Endothelial cell of umbilical vein (primary cell): ENCODE results near the gene SPTLC2. TPM values are rescaled to one million over a fixed set of nuclear protein-coding genes. Genes with fewer than 3 reads are reported as not detected.

Experiments
- BruUV-seq: library from RNA; stranded (reverse); fragments of 400-500 nt; replicated peaks from 2 replicates; lab custom pipeline; 2021; lab: Mats Ljungman, UMichigan
- CTCF ChIA-PET: fragments of 300-600, 350-600 bp; sonication (Branson Sonifier 250); formaldehyde crosslinking; loops from one replicate; lab custom pipeline; 2021; ENCODE audit warnings: antibody characterized with exemption, inconsistent platforms; lab: Charles Lee
- POLR2A ChIA-PET: fragments of 300-600, 350-600 bp; sonication (Branson Sonifier 250); formaldehyde crosslinking; loops from one replicate; lab custom pipeline; 2021; ENCODE audit warnings: antibody characterized with exemption, inconsistent platforms; lab: Charles Lee
- DNase-seq: peaks from one replicate; pipeline ENCODE4 v3.0.0-alpha.2; 2011; ENCODE audit warnings: low read depth, low spot score
- FAIRE-seq: peaks from 2 replicates; lab custom pipeline; 2011; peaks lifted over from hg19 to GRCh38; lab: Jason Lieb, UNC
- H2AFZ ChIP-seq: 2 replicates; pipeline ENCODE4 v1.6.0; 2012; ENCODE audit warnings: low read depth, low read length, control low read depth, inconsistent platforms
- H3K27ac ChIP-seq: 2 replicates; pipeline ENCODE4 v1.5.1; 2011; ENCODE audit warnings: low read depth, mild to moderate bottlenecking, control low read depth, low read length, moderate library complexity; ENCODE audit not compliant: insufficient read depth
- H3K27me3 ChIP-seq, 2 experiments: 2 replicates each; pipeline versions ENCODE4 v1.6.0 to v1.6.1; 2011; ENCODE audit warnings: low read length in 2 of 2, mixed read lengths in 1 of 2; ENCODE audit not compliant: control insufficient read depth in 2 of 2, insufficient read depth in 2 of 2
- H3K36me3 ChIP-seq, 2 experiments: 2 replicates in 1 of 2; 3 replicates in 1 of 2; pipeline ENCODE4 v1.5.1; 2011; ENCODE audit warnings: low read length in 2 of 2, mild to moderate bottlenecking in 1 of 2, moderate library complexity in 1 of 2; ENCODE audit not compliant: control insufficient read depth in 2 of 2, insufficient read depth in 2 of 2; ENCODE audit errors: extremely low read depth in 1 of 2
- H3K4me1 ChIP-seq: 3 replicates; pipeline ENCODE4 v1.5.1; 2011; ENCODE audit warnings: mild to moderate bottlenecking, low read length; ENCODE audit not compliant: control insufficient read depth, insufficient read depth; ENCODE audit errors: extremely low read depth
- H3K4me2 ChIP-seq: 2 replicates; pipeline ENCODE4 v1.6.1; 2011; ENCODE audit warnings: low read length, control low read depth, mixed read lengths; ENCODE audit not compliant: insufficient read depth
- H3K4me3 ChIP-seq, 3 experiments: fragments of 200-600 bp in 1 of 3; sonication (generic), shearing (Covaris generic) in 1 of 3; replicated peaks in 1 of 3; 2 replicates each; pipeline ENCODE4 v1.5.1; 2011 to 2016; ENCODE audit warnings: control low read depth in 3 of 3, low read length in 3 of 3, mild to moderate bottlenecking in 2 of 3, inconsistent platforms in 1 of 3, low read depth in 1 of 3, moderate library complexity in 1 of 3; ENCODE audit not compliant: insufficient read depth in 1 of 3
- H3K79me2 ChIP-seq: 2 replicates; pipeline ENCODE4 v1.6.0; 2012; ENCODE audit warnings: low read length, inconsistent platforms; ENCODE audit not compliant: control insufficient read depth, insufficient read depth
- H3K9ac ChIP-seq: replicated peaks from 2 replicates; pipeline ENCODE3; 2011; ENCODE audit warnings: low read length, control low read depth; ENCODE audit not compliant: insufficient read depth; ENCODE audit errors: extremely low read depth
- H3K9me1 ChIP-seq: replicated peaks from 3 replicates; pipeline ENCODE4 v1.6.0; 2011; ENCODE audit warnings: mild to moderate bottlenecking, low read length; ENCODE audit not compliant: control insufficient read depth, insufficient read depth; ENCODE audit errors: extremely low read depth
- H3K9me3 ChIP-seq: replicated peaks from 2 replicates; pipeline ENCODE4 v1.5.1; 2012; ENCODE audit warnings: low read length, inconsistent platforms; ENCODE audit not compliant: control insufficient read depth, insufficient read depth
- H4K20me1 ChIP-seq: replicated peaks from 2 replicates; pipeline ENCODE3; 2011; ENCODE audit warnings: mild to moderate bottlenecking, low read length; ENCODE audit not compliant: control insufficient read depth, insufficient read depth; ENCODE audit errors: extremely low read depth
- EZH2 ChIP-seq: IDR thresholded peaks from 2 replicates; pipeline ENCODE4 v1.6.1; 2012; ENCODE audit warnings: borderline replicate concordance, low read depth, mild to moderate bottlenecking, moderate library complexity, low read length, inconsistent platforms; ENCODE audit not compliant: severe bottlenecking
- FOS ChIP-seq: IDR thresholded peaks from 2 replicates; pipeline ENCODE4 v1.6.1; 2011; ENCODE audit warnings: mild to moderate bottlenecking, low read length, moderate library complexity, borderline replicate concordance; ENCODE audit not compliant: insufficient read depth
- GATA2 ChIP-seq: IDR thresholded peaks from 2 replicates; pipeline ENCODE4 v1.7.0; 2011; ENCODE audit warnings: low read depth, mild to moderate bottlenecking, moderate library complexity, mixed read lengths, low read length; ENCODE audit not compliant: insufficient read length, insufficient read depth
- JUN ChIP-seq: IDR thresholded peaks from 2 replicates; pipeline ENCODE4 v1.6.1; 2011; ENCODE audit warnings: borderline replicate concordance, low read depth; ENCODE audit not compliant: insufficient read length, insufficient read depth
- MYC ChIP-seq: IDR thresholded peaks from one replicate; pipeline ENCODE4 v1.6.1; 2011; ENCODE audit warnings: mild to moderate bottlenecking, low read depth, low read length
- POLR2A ChIP-seq: IDR thresholded peaks from 2 replicates; pipeline ENCODE4 v1.6.1; 2012; ENCODE audit warnings: low read depth, mild to moderate bottlenecking, control low read depth, low read length
- POLR2AphosphoS5 ChIP-seq: IDR thresholded peaks from 2 replicates; pipeline ENCODE4 v1.6.1; 2012; ENCODE audit warnings: low read depth, mild to moderate bottlenecking, control low read depth, low read length, moderate library complexity; ENCODE audit not compliant: insufficient read depth
- dilution Hi-C: fragments of 300-500 bp; cut with MboI; formaldehyde crosslinking; loops from one replicate; pipeline ENCODE4 v1.15.0; 2019; ENCODE audit warnings: low sequenced_read_pairs; ENCODE audit not compliant: extremely low pct_ligation_motif_present
- intact Hi-C: fragments of 100-400 bp; cut with micrococcal nuclease; formaldehyde crosslinking; loops from one replicate; pipeline ENCODE4 v1.10.0; 2022
- polyA plus RNA-seq, 4 experiments: library from polyadenylated mRNA; depleted of rRNA in 3 of 4; stranded (reverse) in 3 of 4; unstranded in 1 of 4; fragments of >200 nt; gene quantifications; 2 replicates each; pipeline versions ENCODE4 v1.2.1 to v1.2.3, GENCODE V29; 2011 to 2012; ENCODE audit warnings: missing spikeins in 1 of 4
- total RNA-seq: library from RNA; stranded (reverse); gene quantifications from 2 replicates; pipeline ENCODE4 v1.2.3, GENCODE V29; 2021
- TF ChIP-seq, protein P1 (sequence below): IDR thresholded peaks from 2 replicates; pipeline ENCODE4 v1.6.1; 2011; ENCODE audit not compliant: insufficient read depth, insufficient read length
- TF ChIP-seq, protein P2 (sequence below), 2 donors: IDR thresholded peaks; 1 replicate in 1 of 2; 2 replicates in 1 of 2; pipeline ENCODE4 v1.5.1; 2011; ENCODE audit warnings: low read length in 2 of 2, mild to moderate bottlenecking in 2 of 2, moderate library complexity in 2 of 2, control low read depth in 1 of 2, inconsistent platforms in 1 of 2, low read depth in 1 of 2; ENCODE audit not compliant: insufficient read depth in 1 of 2; ENCODE audit errors: extremely low read depth in 1 of 2

SPTLC2 gene
- total and polyA plus RNA-seq, 2 donors (not counting 3 experiments of a cell fraction or from before 2014, with no cell fraction given) = 19.1 to 71.3 TPM

DNA sequence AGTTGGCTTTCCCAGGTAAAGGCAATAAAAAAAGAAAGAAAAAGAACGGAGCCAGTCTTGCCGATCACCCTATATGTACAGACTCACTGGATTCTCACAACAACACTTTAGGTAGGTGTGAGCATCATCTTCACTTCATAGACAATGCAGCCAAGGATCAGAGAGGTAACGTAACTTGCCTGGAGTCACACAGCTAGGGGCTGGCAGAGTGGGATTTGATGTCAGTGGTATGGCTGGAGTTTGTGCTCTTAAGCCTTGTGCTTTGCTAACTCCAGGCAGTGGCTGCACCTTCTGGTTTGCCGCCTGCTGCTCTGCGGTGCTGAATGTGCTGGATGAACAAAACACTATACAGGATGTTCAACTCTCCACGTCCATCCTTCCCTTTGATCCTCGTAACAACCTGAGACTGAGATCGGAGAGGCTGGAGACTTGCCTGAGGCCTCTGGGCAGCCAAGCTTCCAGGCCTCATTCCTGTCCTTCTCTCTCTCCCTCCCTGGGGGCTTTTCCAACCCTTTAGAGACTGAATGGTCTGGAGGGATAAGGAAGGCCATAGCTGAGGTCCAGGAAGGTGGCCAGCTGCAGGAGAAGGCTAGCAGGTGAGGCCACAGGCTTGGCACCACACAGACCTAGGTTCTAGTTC is 126.0 kb downstream of the SPTLC2 start:
- H3K4me2 ChIP-seq = no peak overlapping the region
- no peaks in the 10 kb centered on the region for H3K79me2 ChIP-seq
- no peak overlapping the region for H3K4me3 ChIP-seq
- no peaks in the 10 kb centered on the region for H3K9me3 ChIP-seq
- H2AFZ ChIP-seq = no peak overlapping the region
- no peak for FAIRE-seq
- no peaks in the 10 kb centered on the region for H4K20me1 ChIP-seq
- H3K27ac ChIP-seq = no peak overlapping the region
- DNase-seq = no peak
- TF ChIP-seq, protein P1, sequence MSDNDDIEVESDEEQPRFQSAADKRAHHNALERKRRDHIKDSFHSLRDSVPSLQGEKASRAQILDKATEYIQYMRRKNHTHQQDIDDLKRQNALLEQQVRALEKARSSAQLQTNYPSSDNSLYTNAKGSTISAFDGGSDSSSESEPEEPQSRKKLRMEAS = no peak
- no peak for TF ChIP-seq POLR2AphosphoS5
- no peak for TF ChIP-seq GATA2
- TF ChIP-seq FOS = no peak
- no peak for TF ChIP-seq EZH2
- TF ChIP-seq MYC = no peak
- TF ChIP-seq JUN = no peak
- TF ChIP-seq, protein P2, sequence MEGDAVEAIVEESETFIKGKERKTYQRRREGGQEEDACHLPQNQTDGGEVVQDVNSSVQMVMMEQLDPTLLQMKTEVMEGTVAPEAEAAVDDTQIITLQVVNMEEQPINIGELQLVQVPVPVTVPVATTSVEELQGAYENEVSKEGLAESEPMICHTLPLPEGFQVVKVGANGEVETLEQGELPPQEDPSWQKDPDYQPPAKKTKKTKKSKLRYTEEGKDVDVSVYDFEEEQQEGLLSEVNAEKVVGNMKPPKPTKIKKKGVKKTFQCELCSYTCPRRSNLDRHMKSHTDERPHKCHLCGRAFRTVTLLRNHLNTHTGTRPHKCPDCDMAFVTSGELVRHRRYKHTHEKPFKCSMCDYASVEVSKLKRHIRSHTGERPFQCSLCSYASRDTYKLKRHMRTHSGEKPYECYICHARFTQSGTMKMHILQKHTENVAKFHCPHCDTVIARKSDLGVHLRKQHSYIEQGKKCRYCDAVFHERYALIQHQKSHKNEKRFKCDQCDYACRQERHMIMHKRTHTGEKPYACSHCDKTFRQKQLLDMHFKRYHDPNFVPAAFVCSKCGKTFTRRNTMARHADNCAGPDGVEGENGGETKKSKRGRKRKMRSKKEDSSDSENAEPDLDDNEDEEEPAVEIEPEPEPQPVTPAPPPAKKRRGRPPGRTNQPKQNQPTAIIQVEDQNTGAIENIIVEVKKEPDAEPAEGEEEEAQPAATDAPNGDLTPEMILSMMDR (IDR thresholded peaks at IDR 0.05; ENCODE audit: extremely low read depth in 1 of 2, insufficient read depth in 1 of 2, low read depth in 1 of 2, low read length in 2 of 2) = no peak
- no peak for TF ChIP-seq POLR2A
- dilution Hi-C loops (no loop called here), intact Hi-C loops (no loop called here)
- H3K27me3 ChIP-seq = no peaks in the 10 kb centered on the region
- no peak overlapping the region for H3K9ac ChIP-seq
- no peaks in the 10 kb centered on the region for H3K9me1 ChIP-seq
- no peaks in the 10 kb centered on the region for H3K36me3 ChIP-seq
- no TSS peak for BruUV-seq
- ChIA-PET POLR2A (no interaction called here), CTCF (interaction anchor here (2.2 kb wide), 1 partner anchor 14 kb away, joined by 4 read pairs; no protein-coding TSS in a partner anchor)
- no peaks in the 10 kb centered on the region for H3K4me1 ChIP-seq
